ENCODE measurements around the gene GPR148.

- TF ChIP-seq CTCF (conservative IDR thresholded peaks at IDR 0.05; ENCODE audit: low read depth, low read length): no peak
- no peak for TF ChIP-seq EZH2 (IDR thresholded peaks at IDR 0.05; ENCODE audit: borderline replicate concordance, low read depth, low read length, poor library complexity, severe bottlenecking)
Observed at GRCh38 chr2:130736487-130736886, 7.6 kb downstream of the GPR148 start.
